ENCODE results near the gene ETFRF1. TPM values are rescaled to one million over a fixed set of nuclear protein-coding genes. Genes with fewer than 3 reads are reported as not detected.

The ETFRF1 gene
- polyA plus RNA-seq, 1 donor from 2014 or later: 81.8 TPM

- Histone ChIP-seq H3K9me3 (ENCODE audit: low read length) (no peaks in the 10 kb centered on the region), H3K27me3 (ENCODE audit: insufficient read depth, low read depth, low read length) (no peaks in the 10 kb centered on the region), H3K4me2 (ENCODE audit: low read length) (peak overlapping the region; percentile 49), H3K36me3 (ENCODE audit: insufficient read depth, low read length) (no peaks in the 10 kb centered on the region), H3K27ac (ENCODE audit: low read length) (no peak overlapping the region), H4K20me1 (ENCODE audit: insufficient read depth) (no peaks in the 10 kb centered on the region), H3F3A (ENCODE audit: insufficient read depth, low read length, poor library complexity, severe bottlenecking) (no peaks in the 10 kb centered on the region), H3K4me3 (ENCODE audit: low read length) (peak overlapping the region; percentile 86), H3K9ac (ENCODE audit: low read length) (no peak overlapping the region), H3K9me2 (ENCODE audit: insufficient read depth, low read length) (no peaks in the 10 kb centered on the region), H3K79me2 (replicated peaks; ENCODE audit: insufficient read depth, low read length) (no peaks in the 10 kb centered on the region), H2AFZ (ENCODE audit: low read depth, low read length) (peak overlapping the region; percentile 31)
- no peak for TF ChIP-seq POLR2AphosphoS5 (IDR thresholded peaks at IDR 0.05)
- TF ChIP-seq EP300 (conservative IDR thresholded peaks at IDR 0.05; ENCODE audit: poor library complexity, severe bottlenecking): no peak
- no peak for TF ChIP-seq EZH2 (IDR thresholded peaks at IDR 0.05; ENCODE audit: borderline replicate concordance, insufficient read depth, low read length, poor library complexity, severe bottlenecking)
- TF ChIP-seq SMC3 (conservative IDR thresholded peaks at IDR 0.05; ENCODE audit: poor library complexity): no peak
- TF ChIP-seq MXI1 (conservative IDR thresholded peaks at IDR 0.05; ENCODE audit: poor library complexity, severe bottlenecking): no peak
- no peak for TF ChIP-seq CTCF (IDR thresholded peaks at IDR 0.05; ENCODE audit: poor library complexity, severe bottlenecking)
- TF ChIP-seq REST (IDR thresholded peaks at IDR 0.05; ENCODE audit: borderline replicate concordance): no peak
- no peak for TF ChIP-seq TAF1 (IDR thresholded peaks at IDR 0.05; ENCODE audit: low read depth)
- TF ChIP-seq RAD21 (conservative IDR thresholded peaks at IDR 0.05): no peak
Observed at GRCh38 chr12:25194214-25194613, 823 bp upstream of the ETFRF1 start.

GRCh38 chr12:25194722-25195055, 348 bp upstream of the ETFRF1 start:
- Histone ChIP-seq H3F3A (ENCODE audit: insufficient read depth, low read length, poor library complexity, severe bottlenecking) (no peaks in the 10 kb centered on the region), H3K4me2 (ENCODE audit: low read length) (peak overlapping the region; percentile 49), H3K27ac (ENCODE audit: low read length) (peak overlapping the region; percentile 91), H3K36me3 (ENCODE audit: insufficient read depth, low read length) (no peaks in the 10 kb centered on the region), H3K9me3 (ENCODE audit: low read length) (no peaks in the 10 kb centered on the region), H3K9ac (ENCODE audit: low read length) (peak overlapping the region; percentile 88), H3K4me3 (ENCODE audit: low read length) (peak overlapping the region; percentile 86), H3K79me2 (replicated peaks; ENCODE audit: insufficient read depth, low read length) (no peaks in the 10 kb centered on the region), H3K27me3 (ENCODE audit: insufficient read depth, low read depth, low read length) (no peaks in the 10 kb centered on the region), H4K20me1 (ENCODE audit: insufficient read depth) (no peaks in the 10 kb centered on the region), H2AFZ (ENCODE audit: low read depth, low read length) (peak overlapping the region; percentile 31), H3K9me2 (ENCODE audit: insufficient read depth, low read length) (no peaks in the 10 kb centered on the region)
- TF ChIP-seq TAF1 (IDR thresholded peaks at IDR 0.05; ENCODE audit: low read depth) (no peak), REST (IDR thresholded peaks at IDR 0.05; ENCODE audit: borderline replicate concordance) (no peak), MXI1 (conservative IDR thresholded peaks at IDR 0.05; ENCODE audit: poor library complexity, severe bottlenecking) (no peak), POLR2AphosphoS5 (IDR thresholded peaks at IDR 0.05) (no peak), CTCF (IDR thresholded peaks at IDR 0.05; ENCODE audit: poor library complexity, severe bottlenecking) (no peak), EZH2 (IDR thresholded peaks at IDR 0.05; ENCODE audit: borderline replicate concordance, insufficient read depth, low read length, poor library complexity, severe bottlenecking) (no peak)

Measured in neural cell (in vitro differentiated cells).